Dendritic cell treated with granulocyte-macrophage colony-stimulating factor and Interleukin-4, amounts not matched to agents 40 ng/mL and 50 ng/mL, for 4 days (primary cell): ENCODE data around the gene DPP10.
"Not testable (repeated sequence)": the region's sequence is repeated elsewhere in the genome, so short reads cannot be mapped to it uniquely, and the experiment has no call there.

ENCODE experiments used
- H3K27ac Mint-ChIP-seq: one replicate; pipeline ENCODE4 v1.8.0; 2022; ENCODE audit warnings: mild to moderate bottlenecking, mixed read lengths
- H3K27me3 Mint-ChIP-seq: one replicate; pipeline ENCODE4 v1.8.0; 2022; ENCODE audit warnings: mild to moderate bottlenecking, mixed read lengths
- H3K36me3 Mint-ChIP-seq: one replicate; pipeline ENCODE4 v1.8.0; 2022; ENCODE audit warnings: low read depth, mixed read lengths
- H3K4me1 Mint-ChIP-seq: one replicate; pipeline ENCODE4 v1.8.0; 2022; ENCODE audit warnings: low read depth, mixed read lengths
- H3K4me3 Mint-ChIP-seq: one replicate; pipeline ENCODE4 v1.8.0; 2022; ENCODE audit warnings: mild to moderate bottlenecking, moderate library complexity, mixed read lengths
- H3K9me3 Mint-ChIP-seq: one replicate; pipeline ENCODE4 v1.8.0; 2022; ENCODE audit warnings: mixed read lengths
- intact Hi-C: fragments of 100-400 bp; cut with micrococcal nuclease; formaldehyde crosslinking; loops from one replicate; pipeline ENCODE4 v1.15.0; 2022

DPP10 gene

DNA sequence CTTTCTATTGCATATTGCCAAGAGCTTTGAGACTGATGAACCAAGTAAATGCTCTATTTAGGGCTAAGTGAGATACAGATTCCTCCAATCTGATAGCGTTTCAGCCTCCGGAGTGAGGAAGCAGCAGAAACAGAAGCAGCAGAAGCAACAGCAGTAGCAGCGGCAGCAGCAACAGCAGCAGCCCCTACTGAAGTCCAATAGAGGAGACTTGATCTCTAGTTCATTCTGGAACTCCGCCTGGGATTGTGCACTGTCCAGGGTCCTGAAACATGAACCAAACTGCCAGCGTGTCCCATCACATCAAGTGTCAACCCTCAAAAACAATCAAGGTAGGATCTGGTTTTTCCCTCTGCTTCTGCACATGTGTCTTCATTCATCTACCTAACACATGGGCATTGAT is at the start of gene DPP10:
DPP10 (plus strand) TSS at position 132 of the 400 bp plus-strand sequence.
- Mint-ChIP-seq H3K4me1 (no peaks in the 10 kb centered on the region), H3K27ac (no peak within 1 kb of the TSS), H3K9me3 (no peaks in the 10 kb centered on the region), H3K27me3 (no peaks in the 10 kb centered on the region), H3K4me3 (no peak within 1 kb of the TSS), H3K36me3 (no peaks in the 10 kb centered on the region)
- intact Hi-C loops: no loop called here

DNA sequence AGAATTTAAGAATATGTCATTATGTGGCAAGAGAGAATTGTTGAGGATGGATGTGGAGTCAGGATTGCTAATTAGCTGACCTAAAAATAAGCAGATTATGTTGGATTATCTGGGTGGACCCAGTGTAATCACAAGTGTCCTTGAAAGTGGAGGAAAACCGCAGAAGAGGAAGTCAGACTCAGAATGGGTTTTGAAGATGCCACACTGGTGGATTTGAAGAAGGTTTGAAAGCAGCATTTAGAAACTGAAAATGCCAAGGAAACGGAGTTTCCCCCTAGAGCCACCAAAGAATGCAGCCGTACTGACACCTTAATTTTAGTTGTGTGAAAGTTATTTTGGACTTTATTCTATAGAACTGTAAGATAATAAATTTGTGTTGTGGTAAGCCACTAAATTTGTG is 41.6 kb upstream of the DPP10 start:
- Mint-ChIP-seq H3K27me3 (no peaks in the 10 kb centered on the region), H3K4me1 (no peaks in the 10 kb centered on the region), H3K4me3 (no peak overlapping the region), H3K36me3 (no peaks in the 10 kb centered on the region), H3K9me3 (peaks cover 24% of the 10 kb centered on the region), H3K27ac (no peak overlapping the region)
- intact Hi-C loops: no loop called here

DNA sequence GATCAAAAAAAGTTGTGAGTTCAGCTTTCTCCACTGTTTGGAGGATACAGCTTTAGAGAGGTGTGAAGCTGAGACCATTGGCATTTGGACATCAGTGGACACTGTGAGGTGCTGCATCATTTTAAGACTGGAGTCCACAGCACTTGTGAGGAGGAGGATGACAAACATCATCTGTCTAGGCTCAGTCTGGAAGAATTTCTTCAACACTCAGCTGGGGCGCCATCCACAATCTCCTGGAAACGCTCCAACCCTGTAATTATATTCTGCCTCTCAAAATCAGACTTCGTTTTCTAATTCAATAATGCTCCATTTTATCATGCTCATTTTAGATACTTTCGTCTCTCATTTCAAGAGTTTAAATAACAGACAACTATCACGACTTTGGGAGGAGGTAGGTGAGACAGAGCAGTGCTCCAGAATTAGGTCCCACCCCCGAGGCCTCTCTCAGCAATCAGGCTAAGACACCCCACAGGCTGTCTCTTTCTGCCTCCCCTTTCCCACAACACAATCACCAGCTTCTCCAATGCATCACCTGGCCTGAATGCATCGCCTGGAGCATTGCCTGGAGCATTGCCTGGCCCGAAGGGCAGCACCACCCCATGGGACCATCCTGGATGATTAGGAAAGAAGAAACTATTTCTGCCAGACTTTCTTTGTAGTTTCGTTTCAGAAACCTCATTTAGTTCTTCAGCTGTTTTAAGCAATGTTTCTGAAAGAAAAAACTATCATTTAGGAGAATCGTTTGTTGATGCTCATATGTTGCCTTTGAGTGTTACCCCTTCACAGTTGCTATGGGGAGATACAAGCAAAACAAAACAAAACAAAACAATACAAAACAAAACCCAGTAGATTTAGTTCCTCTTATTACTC is 37.0 kb upstream of the DPP10 start:
- Mint-ChIP-seq H3K9me3 (peaks cover 9% of the 10 kb centered on the region), H3K4me3 (no peak overlapping the region), H3K4me1 (no peaks in the 10 kb centered on the region), H3K36me3 (no peaks in the 10 kb centered on the region), H3K27me3 (no peaks in the 10 kb centered on the region), H3K27ac (no peak overlapping the region)
- intact Hi-C loops: no loop called here

DNA sequence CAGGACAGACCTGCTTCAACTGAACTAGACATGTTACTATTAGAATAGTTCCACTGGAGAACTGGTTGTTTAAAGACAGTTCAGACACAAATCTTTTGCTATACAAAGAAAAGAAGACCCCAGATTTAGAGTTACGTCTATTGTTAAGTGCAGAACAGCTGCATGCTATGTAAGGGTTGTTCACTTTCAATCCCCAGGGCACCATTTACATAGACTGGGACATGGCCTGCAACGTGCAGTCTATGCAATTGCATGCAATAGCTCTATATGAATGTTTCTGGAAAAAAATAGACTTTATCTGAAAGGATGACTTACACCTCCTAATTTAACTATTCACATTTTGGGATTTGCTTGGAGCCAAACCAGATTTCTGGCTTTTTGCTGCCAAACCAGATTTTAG is 36.1 kb upstream of the DPP10 start:
- intact Hi-C loops: no loop called here
- Mint-ChIP-seq H3K9me3 (peaks cover 15% of the 10 kb centered on the region), H3K27ac (no peak overlapping the region), H3K27me3 (no peaks in the 10 kb centered on the region), H3K36me3 (no peaks in the 10 kb centered on the region), H3K4me1 (no peaks in the 10 kb centered on the region), H3K4me3 (no peak overlapping the region)

DNA sequence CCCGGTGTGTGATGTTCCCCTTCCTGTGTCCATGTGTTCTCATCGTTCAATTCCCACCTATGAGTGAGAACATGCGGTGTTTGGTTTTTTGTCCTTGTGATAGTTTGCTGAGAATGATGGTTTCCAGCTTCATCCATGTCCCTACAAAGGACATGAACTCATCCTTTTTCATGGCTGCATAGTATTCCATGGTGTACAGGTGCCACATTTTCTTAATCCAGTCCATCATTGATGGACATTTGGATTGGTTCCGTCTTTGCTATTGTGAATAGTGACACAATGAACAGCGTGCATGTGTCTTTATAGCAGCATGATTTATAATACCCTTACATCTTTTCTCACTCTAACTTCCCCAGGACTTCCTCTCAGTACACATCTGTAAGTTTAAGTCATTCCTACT is 35.1 kb upstream of the DPP10 start:
- H3K27ac Mint-ChIP-seq, H3K36me3 Mint-ChIP-seq, H3K4me1 Mint-ChIP-seq, intact Hi-C loops, H3K27me3 Mint-ChIP-seq, H3K4me3 Mint-ChIP-seq: not testable (repeated sequence)
- peaks cover 25% of the 10 kb centered on the region for H3K9me3 Mint-ChIP-seq

DNA sequence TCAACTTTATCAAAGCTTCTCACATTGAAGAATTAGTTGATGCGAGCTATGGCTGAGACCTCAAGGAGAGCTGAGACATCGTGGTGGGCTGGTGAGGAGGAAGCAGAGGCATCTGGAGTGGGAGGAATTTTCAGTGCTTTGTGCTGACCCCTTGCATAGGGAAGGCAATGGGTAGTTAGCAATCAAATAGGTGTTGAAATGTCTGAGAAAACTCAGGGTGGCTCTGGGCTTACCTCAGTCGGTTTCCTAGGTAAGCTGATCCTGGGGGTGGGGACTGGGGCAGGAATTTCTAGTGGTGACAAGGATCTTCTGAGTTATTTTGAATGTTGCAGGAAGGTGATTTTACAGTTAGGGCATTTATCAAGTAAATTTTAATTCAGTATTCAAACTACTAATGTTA is 20.7 kb upstream of the DPP10 start:
- no peak overlapping the region for H3K4me3 Mint-ChIP-seq
- H3K4me1 Mint-ChIP-seq: no peaks in the 10 kb centered on the region
- H3K9me3 Mint-ChIP-seq: peaks cover 9% of the 10 kb centered on the region
- intact Hi-C loops: no loop called here
- H3K27ac Mint-ChIP-seq: no peak overlapping the region
- no peaks in the 10 kb centered on the region for H3K36me3 Mint-ChIP-seq
- H3K27me3 Mint-ChIP-seq: no peaks in the 10 kb centered on the region

DNA sequence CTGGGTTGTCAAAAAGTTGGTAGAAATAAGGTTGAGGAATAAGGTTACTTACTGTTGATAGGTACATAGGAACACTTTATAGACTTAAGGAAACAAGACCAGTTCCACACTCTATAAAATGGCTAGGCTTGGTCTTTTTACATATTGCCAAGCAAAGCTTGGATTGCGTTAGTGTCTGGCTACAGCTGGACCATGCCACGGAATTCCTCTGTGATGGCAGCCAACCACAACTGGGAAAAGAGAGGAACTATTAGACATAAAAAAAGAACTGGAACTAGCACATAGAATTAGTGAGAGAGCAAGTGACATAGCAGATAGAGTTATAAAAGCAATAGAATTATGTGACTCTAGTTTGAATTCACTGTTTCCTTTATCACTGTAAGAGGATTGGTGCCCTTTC is 17.7 kb upstream of the DPP10 start:
- intact Hi-C loops: no loop called here
- no peak overlapping the region for H3K4me3 Mint-ChIP-seq
- no peaks in the 10 kb centered on the region for H3K4me1 Mint-ChIP-seq
- no peak overlapping the region for H3K27ac Mint-ChIP-seq
- H3K36me3 Mint-ChIP-seq: no peaks in the 10 kb centered on the region
- H3K27me3 Mint-ChIP-seq: no peaks in the 10 kb centered on the region
- H3K9me3 Mint-ChIP-seq: peaks cover 9% of the 10 kb centered on the region

DNA sequence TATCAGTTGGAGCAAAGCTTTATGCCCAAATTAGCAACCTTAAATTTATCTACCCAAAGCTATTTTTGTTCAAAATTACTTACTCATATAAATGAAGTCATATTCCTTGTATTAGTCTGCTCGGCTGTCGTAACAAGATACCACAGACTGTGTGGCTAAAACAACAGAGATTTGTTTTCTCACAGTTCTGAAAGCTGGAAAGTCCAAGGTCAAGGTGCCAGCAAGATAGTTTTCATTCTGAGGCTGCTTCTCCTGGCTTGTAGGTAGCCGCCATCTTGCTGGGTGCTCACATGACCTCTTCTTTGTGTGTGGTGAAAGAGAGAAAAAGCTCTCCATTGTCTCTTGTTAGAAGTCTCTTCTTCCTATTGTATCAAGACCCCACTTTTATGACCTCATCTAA is 15.7 kb upstream of the DPP10 start:
- Mint-ChIP-seq H3K27me3 (no peaks in the 10 kb centered on the region), H3K4me3 (no peak overlapping the region), H3K4me1 (no peaks in the 10 kb centered on the region), H3K27ac (no peak overlapping the region), H3K9me3 (peaks cover 9% of the 10 kb centered on the region), H3K36me3 (no peaks in the 10 kb centered on the region)
- intact Hi-C loops: no loop called here

DNA sequence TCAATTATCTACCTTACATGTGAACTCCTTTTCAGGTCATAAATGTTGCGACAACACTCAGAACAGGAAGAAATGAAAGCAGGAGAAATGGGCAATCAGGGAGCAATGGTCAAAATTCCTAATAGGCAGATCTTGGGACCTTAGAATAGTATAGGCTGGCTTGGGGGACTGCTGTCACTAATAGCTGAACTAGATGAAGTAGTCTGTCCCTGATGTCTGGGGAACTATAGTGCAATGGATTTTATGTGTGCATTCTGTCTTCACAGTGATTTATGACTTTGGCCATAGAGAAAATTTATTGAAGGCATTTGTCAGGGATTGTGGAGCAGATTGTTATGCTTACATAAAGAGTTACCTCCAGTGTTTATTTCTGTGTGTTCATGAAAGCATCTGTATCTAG is 6.1 kb upstream of the DPP10 start:
- Mint-ChIP-seq H3K4me3 (no peak overlapping the region), H3K27me3 (no peaks in the 10 kb centered on the region), H3K4me1 (no peaks in the 10 kb centered on the region), H3K9me3 (peaks cover 8% of the 10 kb centered on the region), H3K27ac (no peak overlapping the region), H3K36me3 (no peaks in the 10 kb centered on the region)
- intact Hi-C loops: no loop called here

DNA sequence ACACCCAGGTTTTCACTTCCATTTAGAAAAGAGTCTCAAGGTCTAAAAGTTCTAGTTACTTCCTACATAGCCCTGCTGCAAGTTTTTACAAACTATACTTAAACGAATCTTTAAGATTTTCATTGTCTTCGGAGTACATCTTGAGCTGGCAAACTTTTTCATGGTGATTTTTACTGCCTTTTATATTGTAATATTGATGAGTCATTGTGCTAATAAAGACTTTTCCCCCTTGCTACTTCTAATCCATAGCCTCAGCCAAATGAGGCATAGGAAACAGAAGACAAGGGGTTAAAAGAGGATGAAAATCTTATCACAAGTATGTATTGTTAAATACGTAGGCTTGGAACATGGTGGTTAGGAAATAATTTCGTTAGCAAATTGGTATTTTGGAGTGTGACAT is 4.1 kb downstream of the DPP10 start:
- H3K27ac Mint-ChIP-seq: no peak overlapping the region
- no peaks in the 10 kb centered on the region for H3K27me3 Mint-ChIP-seq
- H3K9me3 Mint-ChIP-seq: no peaks in the 10 kb centered on the region
- H3K4me1 Mint-ChIP-seq: no peaks in the 10 kb centered on the region
- no peak overlapping the region for H3K4me3 Mint-ChIP-seq
- intact Hi-C loops: no loop called here
- no peaks in the 10 kb centered on the region for H3K36me3 Mint-ChIP-seq

DNA sequence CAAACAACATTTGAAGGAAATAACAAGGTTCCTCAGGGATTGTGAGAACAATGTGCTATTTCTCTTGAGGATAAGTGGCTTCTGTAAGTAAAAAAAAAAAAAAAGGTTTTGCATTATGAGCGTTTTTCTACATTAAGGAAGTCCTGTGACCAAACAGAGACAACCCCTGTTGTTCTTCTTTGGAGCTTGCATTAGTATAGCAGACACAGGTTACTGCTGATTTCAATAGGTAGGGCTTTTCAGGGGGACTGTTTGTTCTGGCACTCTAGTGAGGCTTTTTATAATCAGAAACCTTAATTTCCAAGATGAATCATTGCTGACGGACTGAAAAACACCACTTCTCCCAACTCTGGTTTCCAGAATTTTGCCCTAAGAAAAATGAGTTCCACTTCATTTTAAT is 8.2 kb downstream of the DPP10 start:
- Mint-ChIP-seq H3K4me1 (no peaks in the 10 kb centered on the region), H3K36me3 (no peaks in the 10 kb centered on the region), H3K4me3 (no peak overlapping the region), H3K27me3 (no peaks in the 10 kb centered on the region), H3K9me3 (peaks cover 13% of the 10 kb centered on the region), H3K27ac (no peak overlapping the region)
- intact Hi-C loops: no loop called here

DNA sequence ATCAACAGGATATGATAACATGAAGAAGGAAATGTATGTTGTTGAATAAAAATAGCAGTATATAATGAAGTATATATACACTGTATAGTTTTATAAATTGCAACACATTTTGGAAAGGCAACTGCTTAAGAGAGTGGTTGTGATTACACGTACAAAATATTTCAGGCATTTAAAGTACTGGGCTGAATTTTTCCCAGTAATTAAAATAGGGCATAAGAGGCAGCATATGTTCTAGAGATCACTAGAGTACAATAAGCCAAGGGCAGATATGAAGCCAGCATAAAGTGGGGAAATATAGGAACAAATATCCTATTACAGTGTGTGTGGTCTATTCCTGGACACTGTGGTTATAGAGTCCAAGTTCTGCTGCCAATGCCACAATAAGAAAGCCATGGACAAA is 14.1 kb downstream of the DPP10 start:
- Mint-ChIP-seq H3K27ac (no peak overlapping the region), H3K9me3 (peaks cover 13% of the 10 kb centered on the region), H3K36me3 (no peaks in the 10 kb centered on the region), H3K4me3 (no peak overlapping the region), H3K4me1 (no peaks in the 10 kb centered on the region), H3K27me3 (no peaks in the 10 kb centered on the region)
- intact Hi-C loops: no loop called here

DNA sequence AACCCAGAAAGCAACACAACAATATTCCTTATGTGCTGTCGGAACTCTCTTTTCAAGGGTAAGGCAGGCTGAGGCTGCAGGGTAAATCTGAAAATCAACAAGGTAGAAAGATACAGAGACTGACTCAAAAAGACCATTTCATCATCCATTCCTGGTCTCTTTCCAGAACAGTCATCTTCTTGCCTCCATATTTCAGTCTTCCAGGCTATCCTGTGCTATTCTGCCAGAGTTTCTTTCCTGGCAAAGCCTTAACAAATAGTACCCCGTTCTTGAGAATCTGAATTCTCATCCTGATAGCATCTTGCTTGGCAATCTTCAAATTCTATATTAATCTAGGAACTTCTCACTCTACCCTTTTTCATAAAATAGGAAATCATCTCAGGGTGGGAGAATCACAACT is 15.5 kb downstream of the DPP10 start:
- Mint-ChIP-seq H3K27me3 (no peaks in the 10 kb centered on the region), H3K36me3 (no peaks in the 10 kb centered on the region), H3K27ac (no peak overlapping the region), H3K4me3 (no peak overlapping the region), H3K9me3 (peaks cover 13% of the 10 kb centered on the region), H3K4me1 (no peaks in the 10 kb centered on the region)
- intact Hi-C loops: no loop called here

DNA sequence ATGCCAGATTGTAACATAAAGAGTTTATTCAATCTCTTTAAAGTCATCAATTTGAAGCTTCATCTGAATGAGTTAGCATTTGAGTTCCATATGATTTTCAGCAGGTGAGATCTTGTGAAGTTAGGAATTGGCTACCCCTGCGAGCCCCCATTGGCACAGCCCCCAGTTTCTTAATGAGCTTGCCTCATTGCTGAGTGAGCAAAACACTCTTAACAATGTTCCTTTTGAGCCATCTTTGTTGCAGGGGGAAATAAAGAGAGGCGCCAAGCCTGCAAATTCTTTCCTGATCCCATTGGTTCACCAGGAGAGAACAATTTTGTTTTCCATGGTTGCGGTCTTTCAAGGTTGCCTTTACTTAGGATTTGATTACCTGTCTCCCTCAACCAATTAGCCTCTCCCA is 18.7 kb downstream of the DPP10 start:
- H3K4me1 Mint-ChIP-seq: no peaks in the 10 kb centered on the region
- H3K9me3 Mint-ChIP-seq: no peaks in the 10 kb centered on the region
- intact Hi-C loops: no loop called here
- no peak overlapping the region for H3K4me3 Mint-ChIP-seq
- no peaks in the 10 kb centered on the region for H3K36me3 Mint-ChIP-seq
- H3K27ac Mint-ChIP-seq: no peak overlapping the region
- H3K27me3 Mint-ChIP-seq: no peaks in the 10 kb centered on the region
